GM19239 (cell line): ENCODE results near the gene VAPA.

Experiments used
- DNase-seq: peaks from one replicate; pipeline ENCODE4 v3.0.0; 2011; ENCODE audit warnings: low spot score; ENCODE audit not compliant: insufficient read length
- FAIRE-seq: peaks from 2 replicates; lab custom pipeline; 2011; peaks lifted over from hg19 to GRCh38; lab: Jason Lieb, UNC

VAPA gene

DNA sequence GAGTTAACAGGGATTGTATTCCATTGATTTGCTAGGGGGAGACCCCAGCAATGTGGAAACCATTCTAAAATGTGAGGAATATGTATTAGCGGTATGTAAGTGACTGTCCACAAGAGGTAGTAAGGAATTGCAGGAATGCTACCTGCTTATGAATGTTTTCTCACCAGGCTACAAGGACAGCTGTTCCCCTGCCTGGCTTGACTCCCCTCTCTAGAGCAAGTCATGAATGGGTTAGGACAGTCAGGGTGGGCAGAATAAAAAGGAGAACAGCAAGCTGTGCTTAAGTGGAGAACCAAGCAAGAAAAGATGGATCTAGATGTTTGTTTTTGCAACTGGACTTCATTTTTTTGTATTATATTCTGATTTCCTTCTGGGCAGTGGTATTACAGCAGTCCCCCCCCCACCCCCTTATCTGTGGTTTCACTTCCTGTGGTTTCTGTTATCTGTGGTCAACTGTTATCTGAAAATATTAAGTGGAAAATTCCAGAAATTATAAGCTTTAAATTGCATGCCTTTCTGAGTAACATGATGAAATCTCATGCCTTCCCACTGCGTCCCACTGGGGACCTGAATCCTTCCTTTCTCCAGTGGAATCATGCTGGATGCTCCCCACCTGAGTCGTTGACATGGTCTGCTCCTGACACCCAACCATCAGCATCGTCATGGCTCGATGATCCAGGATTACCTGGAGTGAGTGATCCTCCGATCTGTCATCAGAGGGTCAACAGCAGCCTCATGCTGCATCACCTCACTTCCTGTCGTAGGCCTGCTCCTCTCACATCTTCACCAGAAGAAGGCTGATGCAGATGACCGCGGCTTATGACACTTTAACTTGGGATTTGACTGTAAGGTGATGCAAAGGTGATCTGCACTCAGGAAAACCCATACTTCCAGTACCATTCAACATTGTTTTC lies 52.2 kb downstream of the VAPA start:
- FAIRE-seq (no peak), DNase-seq (no peak)

DNA sequence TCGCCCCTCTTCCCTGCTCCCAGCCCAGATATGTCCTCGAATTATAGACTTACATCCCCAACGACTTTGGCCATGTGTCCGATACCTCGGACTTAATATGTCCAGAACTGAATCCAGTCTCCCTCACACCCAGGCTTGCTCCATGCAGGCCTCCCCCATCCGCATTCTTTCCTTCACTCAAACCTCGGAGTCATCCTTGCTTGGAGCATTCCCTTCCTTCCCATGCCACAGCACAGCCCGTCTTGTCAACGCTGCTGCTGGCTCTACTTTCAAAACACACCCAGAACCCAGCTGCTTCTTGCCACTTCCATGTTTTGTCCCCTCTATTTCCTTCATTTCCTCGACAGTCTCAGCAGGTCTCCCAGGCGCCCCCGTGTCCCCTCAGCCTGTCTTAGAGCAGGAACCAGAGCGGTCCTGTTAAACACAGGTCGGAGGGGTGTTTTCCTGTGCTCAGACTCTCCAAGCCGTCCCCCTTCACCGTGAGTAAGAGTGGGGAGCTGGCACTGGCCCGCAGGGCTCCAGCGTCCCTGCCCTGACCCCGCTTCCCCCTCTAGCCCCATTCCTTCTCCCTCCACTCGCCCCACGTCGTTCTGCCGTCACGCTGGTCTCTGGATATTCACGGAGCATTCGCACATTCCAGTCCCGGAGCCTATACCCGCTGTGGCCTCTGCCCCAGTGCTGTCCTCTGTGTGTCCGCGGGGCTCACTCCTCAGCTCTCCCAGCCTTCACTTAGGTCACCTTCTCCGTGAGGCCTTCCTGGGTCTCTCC lies 54.4 kb downstream of the VAPA start:
- DNase-seq (no peak), FAIRE-seq (no peak)

DNA sequence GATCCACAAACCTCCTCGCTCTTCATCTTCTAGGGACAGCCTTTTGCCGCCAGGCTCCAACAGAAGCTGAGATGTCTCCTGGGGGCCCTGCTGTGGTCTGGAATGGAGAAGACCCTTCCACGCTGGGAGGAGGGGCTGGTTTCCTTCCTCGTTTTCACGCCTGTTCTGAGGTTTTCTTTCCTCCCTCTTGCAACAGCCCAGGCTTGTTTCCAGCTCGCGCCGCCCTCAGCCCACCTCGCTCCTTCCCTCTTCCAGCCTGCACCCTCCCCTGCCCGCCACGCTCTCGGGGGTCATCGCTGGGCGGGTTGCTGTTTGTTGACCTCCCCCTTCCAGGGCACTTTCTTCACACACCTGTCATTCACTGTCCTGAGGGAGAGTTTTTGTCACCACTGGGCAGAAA lies 55.4 kb downstream of the VAPA start:
- DNase-seq (no peak), FAIRE-seq (no peak)

DNA sequence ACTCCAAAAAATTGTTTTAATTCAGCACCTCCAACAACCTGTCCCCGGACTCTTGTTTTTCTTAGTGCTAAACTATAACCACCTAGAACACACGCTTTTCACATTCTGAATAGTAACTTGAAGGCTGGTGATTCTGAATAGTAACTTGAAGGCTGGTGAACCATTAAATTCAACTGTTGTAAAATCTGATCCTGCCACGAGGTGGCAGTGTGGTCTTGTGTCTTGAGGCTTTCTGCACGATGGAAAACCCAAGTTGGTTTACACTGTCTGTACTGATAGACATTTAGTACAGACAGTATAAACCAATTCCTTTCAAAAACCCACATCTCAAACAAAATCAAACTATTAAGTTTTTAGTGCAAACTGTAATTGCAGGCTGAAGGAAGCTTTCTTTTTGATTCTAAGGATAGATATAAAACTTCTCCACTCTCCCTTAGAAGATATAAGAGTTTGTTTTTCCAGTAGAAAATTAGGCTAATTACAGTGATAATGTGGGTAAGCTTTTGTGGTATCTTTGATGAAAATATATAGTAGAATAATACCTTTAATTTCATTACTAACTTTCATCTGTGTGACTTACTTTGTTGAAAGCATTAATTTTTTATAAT lies 57.6 kb downstream of the VAPA start:
- peak; percentile 36 for DNase-seq
- FAIRE-seq: peak; percentile 90

DNA sequence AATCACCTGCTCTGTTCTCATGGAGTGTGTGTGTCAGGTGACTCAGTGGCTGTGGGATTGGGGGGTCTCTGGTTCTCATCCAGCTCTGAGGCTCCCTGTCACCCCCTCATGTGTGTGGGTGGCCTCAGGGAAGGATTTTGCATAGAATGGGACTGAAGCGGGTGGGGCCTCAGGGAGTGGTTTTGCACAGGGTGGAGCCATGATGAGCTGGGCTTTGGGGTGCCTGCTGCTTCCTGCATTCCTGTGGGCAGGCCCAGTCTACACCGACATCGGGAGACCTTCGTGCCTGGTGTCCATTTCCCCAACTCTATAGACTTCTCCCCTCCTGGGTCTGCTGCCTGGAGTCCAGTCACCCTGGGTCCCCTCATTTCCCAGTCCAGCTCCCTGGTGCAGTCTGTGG lies 59.7 kb downstream of the VAPA start:
- no peak for DNase-seq
- no peak for FAIRE-seq

DNA sequence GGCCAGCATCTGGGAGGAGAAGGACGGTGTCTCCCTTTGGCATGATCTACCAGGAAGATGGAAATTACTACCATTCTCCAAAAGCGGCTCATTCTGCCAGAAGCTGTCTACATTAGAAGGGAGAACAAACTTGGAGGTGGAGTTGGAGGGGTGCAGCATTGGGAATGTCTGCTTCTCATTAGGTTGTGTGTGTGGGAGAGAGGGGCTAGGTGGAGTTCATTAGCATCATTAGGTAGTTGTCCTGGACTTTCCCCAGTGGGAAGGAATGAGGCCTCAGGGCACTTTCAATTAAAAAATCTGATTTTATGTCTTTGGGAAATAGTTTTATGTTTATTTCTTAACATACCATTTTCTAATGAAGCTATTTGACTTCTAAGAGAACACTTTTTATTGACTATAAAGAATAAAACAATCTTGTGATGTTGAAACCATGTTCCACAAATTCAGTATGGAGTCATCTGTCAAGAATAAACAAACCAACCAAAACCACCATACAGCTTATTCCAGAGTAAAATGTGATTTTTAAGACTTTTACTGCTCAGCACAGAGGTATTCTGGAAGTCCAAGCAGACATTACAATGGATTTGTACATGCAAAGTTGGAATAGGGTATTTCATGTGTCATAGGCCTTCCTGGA lies 60.6 kb downstream of the VAPA start:
- no peak for DNase-seq
- FAIRE-seq: no peak

DNA sequence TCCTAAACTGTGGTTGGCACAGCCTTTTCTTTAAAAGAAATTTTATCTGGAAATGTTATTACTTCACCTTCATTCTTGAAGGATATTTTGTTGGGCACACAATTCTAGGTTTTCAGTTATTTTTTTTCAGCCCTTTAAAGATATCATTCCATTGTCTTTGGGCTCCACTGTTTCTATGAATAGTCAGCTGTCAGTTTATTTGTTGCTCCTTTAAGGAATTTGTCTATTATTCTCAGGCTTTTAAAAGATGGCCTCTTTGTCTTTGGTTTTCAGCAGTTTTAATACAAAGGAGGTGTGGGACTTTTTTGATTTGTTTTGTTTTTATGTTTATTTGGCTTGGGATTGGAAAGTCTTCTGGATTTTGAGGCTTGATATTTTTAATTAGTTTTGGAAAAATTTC lies 61.8 kb downstream of the VAPA start:
- DNase-seq (no peak), FAIRE-seq (no peak)

DNA sequence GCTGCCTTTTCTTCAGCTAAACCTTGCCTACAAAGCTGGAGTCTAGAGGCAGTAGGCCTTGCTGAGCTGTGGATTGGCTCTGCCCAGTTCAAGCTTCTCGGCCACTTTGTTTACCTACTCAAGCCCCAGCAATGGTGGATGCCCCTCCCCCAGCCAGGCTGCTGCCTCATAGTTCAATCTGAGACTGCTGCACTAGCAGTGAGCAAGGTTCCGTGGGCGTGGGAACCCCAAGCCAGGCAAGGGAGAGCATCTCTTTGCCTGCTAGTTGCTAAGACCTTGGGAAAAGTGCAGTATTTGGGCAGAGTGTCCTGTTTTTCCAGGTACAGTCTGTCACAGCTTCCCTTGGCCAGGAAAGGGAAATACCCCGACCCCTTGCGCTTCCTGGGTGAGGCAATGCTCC lies 68.9 kb downstream of the VAPA start:
- FAIRE-seq: no peak

DNA sequence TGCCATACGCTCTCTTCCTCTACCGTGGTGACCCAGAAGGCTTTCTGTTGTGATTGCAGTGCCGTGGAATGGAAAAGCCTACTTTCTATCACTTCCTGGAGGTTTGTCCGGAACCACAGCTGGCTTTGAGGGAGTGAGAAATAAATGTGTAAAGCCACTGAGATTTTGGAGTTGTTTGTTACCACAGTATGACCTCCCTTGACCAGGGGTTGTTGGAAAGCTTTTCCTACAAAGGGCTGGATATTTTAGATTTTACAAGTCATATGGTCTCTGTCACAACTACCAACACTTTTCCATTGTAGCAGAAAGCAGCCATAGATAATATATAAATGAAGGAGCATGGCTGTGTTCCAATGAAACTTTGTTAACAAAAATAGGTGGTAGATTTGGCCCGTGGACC lies 70.3 kb downstream of the VAPA start:
- FAIRE-seq (no peak), DNase-seq (no peak)

More for the DNA sequence above, 68.9 kb downstream of the VAPA start:
- no peak for DNase-seq

DNA sequence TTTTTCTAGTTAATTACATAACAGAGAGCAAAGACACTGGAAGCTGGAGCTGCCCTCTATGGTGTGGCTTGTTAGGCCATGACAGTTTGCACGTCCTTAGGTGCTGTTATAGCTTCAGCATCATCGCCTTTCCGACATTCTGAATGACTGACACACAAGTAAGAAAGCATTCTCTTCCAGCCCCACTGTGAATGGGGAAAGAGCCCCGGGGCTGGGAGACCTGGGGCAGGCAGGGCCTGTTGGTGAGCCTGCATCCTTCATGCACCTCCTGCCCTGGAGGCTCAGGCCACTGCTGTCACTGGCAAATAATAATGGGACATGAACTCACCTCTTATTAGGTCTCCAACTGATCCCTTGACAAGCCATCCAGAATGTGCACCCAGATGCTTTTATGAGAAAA lies 71.8 kb downstream of the VAPA start:
- FAIRE-seq (no peak), DNase-seq (no peak)

DNA sequence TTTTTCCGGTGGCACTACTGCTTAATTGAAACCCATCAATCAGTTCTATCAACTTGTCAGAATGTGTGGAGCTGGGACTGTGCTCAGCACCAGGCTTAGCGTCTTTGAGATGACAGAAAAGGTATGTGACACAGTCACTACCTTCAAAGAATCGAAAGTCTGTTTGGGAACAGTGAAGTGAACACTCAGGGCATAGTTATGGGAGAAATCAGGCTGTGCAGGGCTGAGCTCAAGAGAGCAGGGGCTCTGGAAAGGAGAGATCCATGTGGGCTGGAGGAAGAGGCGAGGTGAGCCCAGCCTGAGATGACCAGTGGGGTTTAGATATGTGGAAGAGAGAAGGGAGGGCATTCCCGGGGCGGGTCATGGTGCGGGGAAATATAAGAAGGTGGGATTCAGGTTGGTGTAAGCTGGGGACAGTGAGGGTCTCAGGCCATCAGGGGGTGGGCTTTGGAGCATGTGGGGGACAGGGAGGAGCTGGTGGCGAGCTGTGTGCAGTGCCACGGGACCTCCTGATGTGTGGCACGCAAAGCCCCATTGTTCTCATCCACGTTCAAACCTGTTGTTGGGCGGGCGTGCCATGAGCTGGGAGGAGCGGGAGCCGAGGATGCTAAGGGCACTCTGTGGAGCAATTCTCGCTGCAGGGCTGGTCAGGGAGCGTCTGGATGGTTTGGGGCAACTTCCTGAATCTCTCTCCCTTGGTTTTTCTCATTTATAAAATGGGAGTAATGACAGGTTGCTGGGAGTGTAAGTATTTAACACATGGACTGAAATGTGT lies 72.5 kb downstream of the VAPA start:
- no peak for DNase-seq
- FAIRE-seq: no peak

DNA sequence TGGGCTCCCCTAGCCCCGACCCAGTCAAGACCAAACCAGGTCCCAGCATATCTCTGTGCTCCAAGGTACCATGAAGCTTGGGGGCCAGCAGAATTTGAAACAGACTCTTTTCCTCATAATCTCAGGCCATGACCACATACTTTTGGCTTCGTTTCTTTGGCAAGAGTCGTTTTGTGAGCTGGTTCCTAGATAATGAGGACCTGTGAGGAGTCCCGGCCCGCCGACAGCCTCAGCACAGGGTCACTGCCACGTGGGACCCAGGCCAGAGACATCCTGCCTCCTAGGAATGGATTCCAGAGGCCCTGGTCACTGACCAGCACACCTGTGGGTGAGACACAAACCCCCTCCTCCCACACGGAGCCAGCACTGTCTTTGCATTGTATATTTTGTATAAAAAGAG lies 73.5 kb downstream of the VAPA start:
- FAIRE-seq (no peak), DNase-seq (no peak)

DNA sequence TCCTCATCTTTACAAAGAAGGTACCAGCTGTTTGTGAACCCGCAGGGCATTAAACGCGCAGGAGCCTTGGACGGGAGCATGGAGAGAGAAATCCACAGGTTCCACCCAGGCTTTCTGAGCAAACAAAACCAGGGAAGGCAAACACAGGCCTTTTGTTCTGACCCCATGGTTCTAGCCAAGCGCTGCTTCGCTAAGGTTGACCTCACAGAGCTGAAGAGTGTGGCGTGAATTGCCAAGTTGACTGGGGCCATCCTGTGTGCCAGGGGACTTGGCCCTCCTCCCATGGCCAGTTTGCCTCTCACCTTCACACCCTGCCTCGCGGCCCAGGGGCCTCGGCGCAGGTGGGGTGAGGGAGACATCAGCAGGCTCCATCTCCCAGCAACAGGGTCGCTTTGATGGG lies 74.1 kb downstream of the VAPA start:
- FAIRE-seq (no peak), DNase-seq (no peak)

DNA sequence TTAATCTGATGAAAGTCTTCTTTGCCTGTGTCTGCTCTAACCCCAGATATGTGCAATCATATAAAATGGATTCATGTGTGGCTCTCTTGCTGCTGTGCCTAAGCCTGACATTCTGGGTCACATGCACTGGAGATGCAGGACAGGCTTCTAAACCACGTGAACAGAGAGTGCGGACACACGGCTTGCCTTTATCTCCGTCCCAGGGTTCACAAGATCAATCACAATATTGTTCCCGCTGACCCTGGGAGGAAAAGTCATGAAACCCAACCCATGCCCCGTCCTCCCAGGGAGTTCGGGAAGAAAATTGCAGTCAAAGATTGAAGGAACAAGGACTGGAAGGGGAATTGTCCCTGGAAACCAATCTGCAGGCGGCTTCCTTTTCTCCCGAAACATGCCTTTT lies 74.8 kb downstream of the VAPA start:
- FAIRE-seq: no peak
- DNase-seq: no peak

DNA sequence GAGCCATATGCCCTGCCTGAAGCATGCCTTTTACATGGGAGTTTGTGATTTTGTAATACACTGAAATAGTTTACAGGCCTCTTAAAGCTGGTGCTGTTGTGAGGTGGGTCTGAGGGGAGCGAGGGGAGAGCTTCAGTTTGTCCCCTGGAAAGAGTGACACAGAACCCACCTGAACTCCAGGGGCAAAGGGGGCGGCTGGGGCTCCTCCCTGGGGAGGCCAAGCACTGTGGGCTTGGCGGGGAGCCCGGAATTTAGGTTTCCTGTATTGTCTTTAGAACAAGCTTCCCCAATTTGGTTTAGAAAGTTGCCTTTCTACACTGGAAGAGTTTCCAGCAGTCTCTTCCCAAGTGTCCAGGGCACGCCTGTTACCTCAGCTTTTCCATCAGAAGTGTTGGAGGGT lies 75.7 kb downstream of the VAPA start:
- no peak for DNase-seq
- FAIRE-seq: no peak

DNA sequence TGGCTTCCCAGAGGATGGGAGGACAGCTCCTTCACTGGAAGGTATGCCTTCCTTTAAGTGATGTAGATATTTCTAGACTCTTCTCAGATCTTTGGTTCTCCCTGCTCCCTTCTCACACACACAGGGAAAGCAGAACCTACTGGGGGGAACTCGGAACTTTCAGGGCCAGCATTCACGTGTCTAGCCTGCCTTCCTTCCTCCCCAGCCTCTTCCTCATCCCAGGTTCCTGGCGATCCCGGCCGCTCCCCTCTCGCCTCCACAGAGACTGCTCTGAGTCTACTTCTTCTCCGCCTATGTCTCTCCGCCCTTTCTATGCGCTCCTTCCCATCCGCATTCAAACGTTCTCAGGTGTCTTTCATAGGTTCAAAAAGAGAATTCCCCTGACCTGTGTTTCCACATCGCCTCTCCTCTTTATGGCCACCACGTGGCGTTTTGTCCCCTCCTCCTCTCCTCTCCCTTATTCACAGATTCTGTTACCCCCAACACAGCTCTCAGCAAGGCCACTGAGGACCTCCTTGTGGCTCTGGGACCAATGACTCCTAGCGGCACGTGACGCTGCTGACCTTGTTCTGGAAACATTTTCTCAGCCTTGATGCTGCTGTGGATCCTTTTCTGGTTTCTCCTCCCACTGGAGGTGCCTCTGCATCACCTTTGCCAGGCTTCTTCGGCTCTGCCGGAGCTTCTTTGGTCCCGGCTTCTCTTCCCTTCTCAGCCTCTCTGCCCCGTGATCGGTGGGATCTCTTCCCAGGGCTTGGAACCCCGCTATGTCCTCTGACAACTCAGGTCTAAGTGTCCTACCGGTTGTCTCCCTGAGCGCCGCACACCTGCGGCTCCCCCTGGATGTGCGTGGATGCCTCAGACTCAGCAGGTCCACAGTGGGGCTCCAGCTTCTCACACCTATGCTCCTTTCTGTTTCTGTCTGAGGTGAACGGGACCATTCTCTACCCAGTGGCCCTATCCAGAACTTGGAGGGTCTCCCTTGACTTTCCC lies 77.5 kb downstream of the VAPA start:
- DNase-seq: no peak
- FAIRE-seq: no peak

DNA sequence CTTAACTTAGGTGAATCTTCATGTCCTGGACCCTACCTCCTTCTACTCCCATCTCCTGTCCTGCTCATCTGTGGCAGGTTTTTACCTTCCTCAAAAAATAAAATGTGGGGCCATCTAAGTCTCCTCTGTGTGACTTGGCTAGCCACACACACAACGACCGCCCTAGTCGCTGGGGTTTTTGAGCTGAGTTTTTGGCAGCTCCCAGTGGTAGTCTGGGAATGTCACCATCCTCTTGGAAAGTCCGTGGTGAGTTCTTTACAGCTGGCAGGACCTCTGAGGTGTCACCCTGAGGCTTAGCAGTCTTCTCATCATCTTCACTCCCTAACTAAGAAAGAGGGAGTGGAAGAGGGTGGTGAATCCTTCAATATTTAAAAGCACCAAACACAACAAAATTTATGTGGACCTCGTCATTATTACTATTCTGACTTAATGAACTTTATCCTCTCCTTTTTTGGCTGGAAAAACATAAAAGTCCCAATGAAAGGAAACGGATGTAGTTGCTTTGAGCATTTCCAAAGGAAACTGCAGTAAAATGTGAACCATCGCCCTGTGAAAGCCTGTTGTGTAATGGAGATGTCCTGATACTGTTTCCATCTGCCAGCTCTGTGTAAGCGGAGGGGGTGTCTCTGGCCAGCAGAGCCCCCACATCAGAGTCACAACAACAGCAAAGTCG lies 78.6 kb downstream of the VAPA start:
- no peak for DNase-seq
- no peak for FAIRE-seq

DNA sequence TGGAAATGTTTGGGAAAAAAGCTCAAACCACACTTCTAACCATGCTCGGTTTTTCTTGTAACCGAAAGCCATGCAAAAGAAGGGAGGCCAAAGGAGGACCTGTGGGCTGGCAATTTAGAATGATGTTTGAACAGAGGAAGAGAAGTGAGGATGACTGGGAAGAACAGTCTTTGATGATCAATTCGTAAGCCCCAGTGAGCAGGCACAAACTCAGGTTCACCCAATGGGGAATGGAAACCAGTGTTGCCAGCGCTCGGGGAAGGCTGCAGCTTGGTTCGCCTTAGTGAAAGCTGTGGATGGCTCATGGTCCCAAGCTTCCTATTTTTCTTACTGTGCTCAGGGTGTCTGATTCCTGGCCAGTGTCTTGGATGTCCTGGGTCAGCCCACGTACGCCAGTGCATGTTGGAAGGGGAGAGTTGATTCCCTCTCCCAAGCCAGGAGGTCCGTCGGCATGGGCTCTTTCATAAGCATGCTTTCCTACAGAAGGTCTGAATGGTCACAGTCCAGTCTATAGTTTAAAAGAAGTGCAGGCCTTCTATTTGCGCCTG lies 79.2 kb downstream of the VAPA start:
- FAIRE-seq (no peak), DNase-seq (no peak)
